Measurements from ENCODE around the gene TLE5. TPM values are rescaled to one million over a fixed set of nuclear protein-coding genes. Genes with fewer than 3 reads are reported as not detected.

Gene TLE5
- polyA plus RNA-seq, 1 donor (not counting 4 experiments of a cell fraction or from before 2014, with no cell fraction given), result 249 TPM

DNA sequence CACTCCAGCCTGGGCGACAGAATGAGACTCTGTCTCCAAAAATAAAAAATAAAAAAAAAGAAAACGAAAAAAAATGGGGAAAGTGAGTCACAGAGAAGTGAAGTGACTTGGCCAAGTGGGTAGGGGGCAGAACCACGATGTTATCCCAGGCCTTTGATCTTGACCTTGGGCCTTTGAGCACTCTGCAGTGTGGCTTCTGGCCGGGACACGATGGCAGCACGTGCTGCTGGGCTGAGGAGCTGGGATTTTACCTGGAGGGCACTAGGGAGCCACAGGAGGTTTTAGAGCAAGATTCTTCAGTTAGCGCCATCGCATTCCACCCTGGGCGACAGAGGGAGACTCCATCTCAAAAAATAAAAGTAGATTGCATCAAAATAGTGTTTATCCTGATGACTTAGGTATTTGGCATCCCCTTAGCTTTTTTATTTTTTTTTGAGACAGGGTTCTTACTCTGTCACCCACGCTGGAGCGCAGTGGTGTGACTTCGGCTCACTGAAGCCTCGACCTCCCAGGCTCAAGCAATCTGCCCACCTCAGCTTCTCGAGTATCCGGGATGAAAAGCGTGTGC lies 4.3 kb upstream of the TLE5 start:
- no peak for FAIRE-seq
- H3K36me3 ChIP-seq (ENCODE audit: control insufficient read depth in 2 of 2, extremely low read depth in 1 of 2, insufficient read depth in 2 of 2, low read length in 2 of 2), result no peaks in the 10 kb centered on the region
- H3K27me3 ChIP-seq (ENCODE audit: control insufficient read depth, extremely low read depth, insufficient read depth, low read length), result no peaks in the 10 kb centered on the region

DNA sequence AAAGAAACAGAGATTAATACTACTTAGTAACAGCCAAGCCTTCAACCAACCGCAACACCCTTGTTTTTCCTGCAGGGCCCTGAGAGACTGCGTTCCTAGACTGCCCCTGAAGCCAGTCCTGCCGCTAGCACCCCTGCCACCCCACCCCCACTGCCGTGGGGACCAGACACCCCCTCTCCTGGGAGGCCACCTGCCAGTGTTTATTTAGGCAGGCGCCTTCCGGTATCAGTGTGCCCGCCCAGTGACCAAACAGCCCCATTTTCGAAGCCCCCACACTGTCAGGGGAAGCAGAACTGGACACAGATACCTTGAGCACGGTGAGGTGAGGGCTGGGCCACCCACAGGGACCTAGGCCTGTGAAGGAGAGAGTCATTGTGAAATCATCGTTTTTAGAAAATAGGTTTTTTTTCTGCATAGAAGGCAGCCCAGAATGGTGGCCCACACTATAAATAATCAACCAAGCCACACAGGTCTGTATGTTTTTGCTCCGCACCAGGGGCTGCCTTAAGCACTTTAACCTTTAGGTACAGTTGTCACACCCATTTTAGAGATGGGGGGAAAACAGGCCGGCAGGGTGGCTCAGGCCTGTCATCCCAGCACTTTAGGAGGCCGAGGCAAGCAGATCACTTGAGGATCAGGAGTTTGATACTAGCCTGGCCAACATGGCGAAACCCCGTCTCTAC lies 3.5 kb upstream of the TLE5 start:
- dilution Hi-C loops (cut with MboI; ENCODE audit: extremely low pct_ligation_motif_present, low sequenced_read_pairs), result no loop called here
- Histone ChIP-seq H3K9me1 (ENCODE audit: control insufficient read depth, extremely low read depth, insufficient read depth, low read length) (no peaks in the 10 kb centered on the region), H3K79me2 (ENCODE audit: control insufficient read depth, insufficient read depth, low read length) (no peaks in the 10 kb centered on the region), H2AFZ (ENCODE audit: control insufficient read depth, low read length) (no peak overlapping the region), H3K9ac (ENCODE audit: control insufficient read depth, extremely low read depth, insufficient read depth, low read length) (no peak overlapping the region), H3K4me1 (ENCODE audit: control insufficient read depth, extremely low read depth, insufficient read depth, low read length) (peaks cover 3% of the 10 kb centered on the region), H3K36me3 (ENCODE audit: control insufficient read depth in 2 of 2, extremely low read depth in 1 of 2, insufficient read depth in 2 of 2, low read length in 2 of 2) (no peaks in the 10 kb centered on the region), H3K4me2 (ENCODE audit: control insufficient read depth, extremely low read depth, insufficient read depth, low read depth, low read length) (no peak overlapping the region), H3K4me3 (ENCODE audit: control insufficient read depth in 2 of 3, extremely low read depth in 1 of 3, insufficient read depth in 2 of 3, low read depth in 1 of 3, low read length in 3 of 3) (no peak overlapping the region), H3K9me3 (ENCODE audit: control insufficient read depth, low read depth, low read length) (no peaks in the 10 kb centered on the region), H3K27me3 (ENCODE audit: control insufficient read depth, extremely low read depth, insufficient read depth, low read length) (no peaks in the 10 kb centered on the region), H4K20me1 (ENCODE audit: control insufficient read depth, extremely low read depth, insufficient read depth, low read length) (no peaks in the 10 kb centered on the region), H3K27ac (ENCODE audit: control insufficient read depth, insufficient read depth, low read length) (no peak overlapping the region)
- FAIRE-seq (no peak), DNase-seq (ENCODE audit: low read depth, low spot score) (no peak)
- TF ChIP-seq, protein P1, sequence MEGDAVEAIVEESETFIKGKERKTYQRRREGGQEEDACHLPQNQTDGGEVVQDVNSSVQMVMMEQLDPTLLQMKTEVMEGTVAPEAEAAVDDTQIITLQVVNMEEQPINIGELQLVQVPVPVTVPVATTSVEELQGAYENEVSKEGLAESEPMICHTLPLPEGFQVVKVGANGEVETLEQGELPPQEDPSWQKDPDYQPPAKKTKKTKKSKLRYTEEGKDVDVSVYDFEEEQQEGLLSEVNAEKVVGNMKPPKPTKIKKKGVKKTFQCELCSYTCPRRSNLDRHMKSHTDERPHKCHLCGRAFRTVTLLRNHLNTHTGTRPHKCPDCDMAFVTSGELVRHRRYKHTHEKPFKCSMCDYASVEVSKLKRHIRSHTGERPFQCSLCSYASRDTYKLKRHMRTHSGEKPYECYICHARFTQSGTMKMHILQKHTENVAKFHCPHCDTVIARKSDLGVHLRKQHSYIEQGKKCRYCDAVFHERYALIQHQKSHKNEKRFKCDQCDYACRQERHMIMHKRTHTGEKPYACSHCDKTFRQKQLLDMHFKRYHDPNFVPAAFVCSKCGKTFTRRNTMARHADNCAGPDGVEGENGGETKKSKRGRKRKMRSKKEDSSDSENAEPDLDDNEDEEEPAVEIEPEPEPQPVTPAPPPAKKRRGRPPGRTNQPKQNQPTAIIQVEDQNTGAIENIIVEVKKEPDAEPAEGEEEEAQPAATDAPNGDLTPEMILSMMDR (optimal IDR thresholded peaks at IDR 0.05 in 1 of 3, IDR thresholded peaks at IDR 0.05 in 1 of 3, conservative IDR thresholded peaks at IDR 0.05 in 1 of 3; ENCODE audit: extremely low read depth in 1 of 3, insufficient read depth in 2 of 3, low read length in 3 of 3), result no peak
- no peak for TF ChIP-seq EZH2 (IDR thresholded peaks at IDR 0.05; ENCODE audit: low read length)

More for the DNA sequence above, 4.3 kb upstream of the TLE5 start:
- H3K9me3 ChIP-seq (ENCODE audit: control insufficient read depth, low read depth, low read length), result no peaks in the 10 kb centered on the region
- TF ChIP-seq, protein P1 (optimal IDR thresholded peaks at IDR 0.05 in 1 of 3, IDR thresholded peaks at IDR 0.05 in 1 of 3, conservative IDR thresholded peaks at IDR 0.05 in 1 of 3; ENCODE audit: extremely low read depth in 1 of 3, insufficient read depth in 2 of 3, low read length in 3 of 3), result no peak
- no peak for TF ChIP-seq EZH2 (IDR thresholded peaks at IDR 0.05; ENCODE audit: low read length)
- H3K27ac ChIP-seq (ENCODE audit: control insufficient read depth, insufficient read depth, low read length), result no peak overlapping the region
- no peak overlapping the region for H3K9ac ChIP-seq (ENCODE audit: control insufficient read depth, extremely low read depth, insufficient read depth, low read length)
- no peaks in the 10 kb centered on the region for H3K9me1 ChIP-seq (ENCODE audit: control insufficient read depth, extremely low read depth, insufficient read depth, low read length)
- no peak overlapping the region for H3K4me3 ChIP-seq (ENCODE audit: control insufficient read depth in 2 of 3, extremely low read depth in 1 of 3, insufficient read depth in 2 of 3, low read depth in 1 of 3, low read length in 3 of 3)
- dilution Hi-C loops (cut with MboI; ENCODE audit: extremely low pct_ligation_motif_present, low sequenced_read_pairs), result no loop called here
- H4K20me1 ChIP-seq (ENCODE audit: control insufficient read depth, extremely low read depth, insufficient read depth, low read length), result no peaks in the 10 kb centered on the region
- no peak overlapping the region for H3K4me2 ChIP-seq (ENCODE audit: control insufficient read depth, extremely low read depth, insufficient read depth, low read depth, low read length)
- no peak overlapping the region for H2AFZ ChIP-seq (ENCODE audit: control insufficient read depth, low read length)
- DNase-seq (ENCODE audit: low read depth, low spot score), result no peak
- no peaks in the 10 kb centered on the region for H3K4me1 ChIP-seq (ENCODE audit: control insufficient read depth, extremely low read depth, insufficient read depth, low read length)
- H3K79me2 ChIP-seq (ENCODE audit: control insufficient read depth, insufficient read depth, low read length), result no peaks in the 10 kb centered on the region

Measured in keratinocyte (primary cell).